HG03135 (cell line): Measurements from ENCODE around the gene TP53I13.
A peak's percentile ranks its signal among the peaks of the same experiment; 100 is the strongest.

ENCODE experiments used
- ATAC-seq: cut with Tn5 transposase; IDR thresholded peaks from one replicate; pipeline ENCODE4 v1.9.1; 2021; ENCODE audit warnings: mild to moderate bottlenecking, moderate library complexity; ENCODE audit not compliant: unreplicated experiment

TP53I13 gene

GRCh38 chr17:29579866-29580771, 11.6 kb downstream of the TP53I13 start:
- peak; percentile 78 for ATAC-seq

GRCh38 chr17:29581583-29582253, 13.2 kb downstream of the TP53I13 start:
- no peak for ATAC-seq

- ATAC-seq, result no peak
These were observed 13.8 kb downstream of the TP53I13 start for GRCh38 chr17:29582254-29582765.

GRCh38 chr17:29582772-29583171, 14.3 kb downstream of the TP53I13 start:
- no peak for ATAC-seq

- ATAC-seq, result no peak
These were observed 15.1 kb downstream of the TP53I13 start for GRCh38 chr17:29583324-29584248.

- ATAC-seq, result no peak
These were observed 16.1 kb downstream of the TP53I13 start for GRCh38 chr17:29584452-29585079.

- ATAC-seq, result no peak
These were observed 16.7 kb downstream of the TP53I13 start for GRCh38 chr17:29585080-29585751.

- ATAC-seq, result no peak
These were observed 18.4 kb downstream of the TP53I13 start for GRCh38 chr17:29586676-29587469.

GRCh38 chr17:29587591-29587990, 19.1 kb downstream of the TP53I13 start:
- no peak for ATAC-seq

GRCh38 chr17:29588017-29588561, 19.6 kb downstream of the TP53I13 start:
- ATAC-seq, result no peak

- peak; percentile 15 for ATAC-seq
These were observed 20.3 kb downstream of the TP53I13 start for GRCh38 chr17:29588562-29589411.

GRCh38 chr17:29589524-29590410, 21.3 kb downstream of the TP53I13 start, which contains the start of gene GIT1:
GIT1 (minus strand) TSS chr17:29589648; CDS start chr17:29589378, 270 bp downstream.
- ATAC-seq, result peak; percentile 55

- no peak for ATAC-seq
These were observed 22.1 kb downstream of the TP53I13 start for GRCh38 chr17:29590411-29591145.

GRCh38 chr17:29591146-29591736, 22.7 kb downstream of the TP53I13 start:
- no peak for ATAC-seq

GRCh38 chr17:29591737-29592608, 23.5 kb downstream of the TP53I13 start:
- ATAC-seq, result no peak
